IMR-90 (cell line): ENCODE measurements around the gene ETS1. TPM values are rescaled to one million over a fixed set of nuclear protein-coding genes. Genes with fewer than 3 reads are reported as not detected.

Experiments
- ATAC-seq: fragments of 200-7000 bp; cut with Tn5 transposase; 2 replicates; pipeline ENCODE4 v1.9.1; 2020; ENCODE audit warnings: low read depth, mild to moderate bottlenecking, moderate library complexity
- BruUV-seq: library from RNA; stranded (reverse); fragments of 400-500 nt; replicated peaks from 2 replicates; lab custom pipeline; 2021; lab: Mats Ljungman, UMichigan
- CTCF ChIA-PET: fragments of 300-600 bp; formaldehyde crosslinking; extraction: SDS; loops from one replicate; lab custom pipeline; 2021; ENCODE audit warnings: antibody characterized with exemption; lab: Yijun Ruan, JAX
- POLR2A ChIA-PET: fragments of 300-600 bp; sonication (Branson Sonifier 250); formaldehyde crosslinking; loops from one replicate; lab custom pipeline; 2022; ENCODE audit warnings: antibody characterized with exemption; ENCODE audit not compliant: unreplicated experiment; lab: Charles Lee
- DNase-seq: peaks from one replicate; pipeline ENCODE4 v3.0.0; 2013
- H2AFZ ChIP-seq: replicated peaks from 2 replicates; pipeline ENCODE3; 2013; ENCODE audit warnings: low read length, mild to moderate bottlenecking; ENCODE audit not compliant: poor library complexity
- H2AK5ac ChIP-seq: 2 replicates; pipeline ENCODE4 v1.6.1; 2013; ENCODE audit warnings: low read depth, low read length, inconsistent platforms
- H2AK9ac ChIP-seq: replicated peaks from 2 replicates; pipeline ENCODE3; 2013; ENCODE audit warnings: mild to moderate bottlenecking, low read depth, low read length, moderate library complexity; ENCODE audit not compliant: poor library complexity
- H2BK120ac ChIP-seq: 2 replicates; pipeline ENCODE4 v1.6.1; 2013; ENCODE audit warnings: low read depth, low read length, inconsistent platforms
- H2BK15ac ChIP-seq: 3 replicates; pipeline ENCODE4 v1.6.1; 2013; ENCODE audit warnings: low read depth, low read length, inconsistent platforms
- H2BK20ac ChIP-seq: 2 replicates; pipeline ENCODE4 v1.6.1; 2013; ENCODE audit warnings: low read depth, mild to moderate bottlenecking, inconsistent platforms, low read length, moderate library complexity
- H2BK5ac ChIP-seq: 2 replicates; pipeline ENCODE4 v1.6.1; 2013; ENCODE audit warnings: mild to moderate bottlenecking, low read depth, low read length, inconsistent platforms; ENCODE audit not compliant: poor library complexity, severe bottlenecking
- H3K14ac ChIP-seq: replicated peaks from 2 replicates; pipeline ENCODE4 v1.6.1; 2013; ENCODE audit warnings: low read depth, low read length, inconsistent platforms
- H3K18ac ChIP-seq: 2 replicates; pipeline ENCODE4 v1.6.1; 2013; ENCODE audit warnings: low read depth, low read length, control low read depth
- H3K23ac ChIP-seq: 2 replicates; pipeline ENCODE4 v1.6.1; 2013; ENCODE audit warnings: low read depth, low read length, inconsistent platforms
- H3K27ac ChIP-seq: 2 replicates; pipeline ENCODE4 v1.5.1; 2013; ENCODE audit warnings: mild to moderate bottlenecking, control low read depth, low read length; ENCODE audit not compliant: insufficient read depth
- H3K27me3 ChIP-seq: 2 replicates; pipeline ENCODE4 v1.6.1; 2013; ENCODE audit warnings: low read length; ENCODE audit not compliant: control insufficient read depth, insufficient read depth
- H3K36me3 ChIP-seq: 2 replicates; pipeline ENCODE4 v1.6.1; 2013; ENCODE audit warnings: low read length, mixed read lengths; ENCODE audit not compliant: control insufficient read depth, insufficient read depth
- H3K4ac ChIP-seq: 2 replicates; pipeline ENCODE4 v1.6.1; 2013; ENCODE audit warnings: low read depth, low read length, inconsistent platforms
- H3K4me1 ChIP-seq: 2 replicates; pipeline ENCODE4 v1.6.1; 2013; ENCODE audit warnings: low read length, mixed read lengths; ENCODE audit not compliant: control insufficient read depth, insufficient read depth
- H3K4me2 ChIP-seq: 2 replicates; pipeline ENCODE4 v1.6.1; 2013; ENCODE audit warnings: low read depth, mild to moderate bottlenecking, control low read depth, low read length, moderate library complexity
- H3K4me3 ChIP-seq: 2 replicates; pipeline ENCODE4 v1.5.1; 2013; ENCODE audit warnings: low read depth, mild to moderate bottlenecking, control low read depth, low read length, moderate library complexity; ENCODE audit not compliant: insufficient read depth
- H3K56ac ChIP-seq: 2 replicates; pipeline ENCODE4 v1.6.1; 2013; ENCODE audit warnings: low read length, inconsistent platforms; ENCODE audit not compliant: insufficient read depth; ENCODE audit errors: extremely low read depth
- H3K79me1 ChIP-seq, 2 experiments: 2 replicates each; pipeline ENCODE4 v1.6.1; 2013; ENCODE audit warnings: low read length in 2 of 2, inconsistent platforms in 1 of 2, low read depth in 1 of 2
- H3K9ac ChIP-seq: 2 replicates; pipeline ENCODE4 v1.6.1; 2013; ENCODE audit warnings: low read depth, low read length, control low read depth
- H3K9me1 ChIP-seq: 2 replicates; pipeline ENCODE4 v1.6.1; 2013; ENCODE audit warnings: low read length, inconsistent platforms; ENCODE audit not compliant: insufficient read depth
- H3K9me3 ChIP-seq: 2 replicates; pipeline ENCODE4 v1.6.1; 2013; ENCODE audit warnings: low read length; ENCODE audit not compliant: control insufficient read depth, insufficient read depth
- H4K20me1 ChIP-seq: 2 replicates; pipeline ENCODE4 v1.6.1; 2013; ENCODE audit warnings: low read length, inconsistent platforms; ENCODE audit not compliant: insufficient read depth
- H4K5ac ChIP-seq: 2 replicates; pipeline ENCODE4 v1.6.1; 2013; ENCODE audit warnings: mild to moderate bottlenecking, low read depth, low read length, control low read depth
- H4K8ac ChIP-seq, 2 experiments: 2 replicates each; pipeline ENCODE4 v1.6.1; 2013; ENCODE audit warnings: low read depth in 2 of 2, low read length in 2 of 2, control low read depth in 1 of 2, inconsistent platforms in 1 of 2
- H4K91ac ChIP-seq: 2 replicates; pipeline ENCODE4 v1.6.1; 2013; ENCODE audit warnings: low read depth, low read length, inconsistent platforms; ENCODE audit not compliant: insufficient read depth
- BHLHE40 ChIP-seq: fragments of 150-350 bp; IDR thresholded peaks from 2 replicates; pipeline ENCODE4 v1.6.1; 2016; ENCODE audit warnings: mild to moderate bottlenecking, low read depth, low read length
- CHD1 ChIP-seq: IDR thresholded peaks from 2 replicates; pipeline ENCODE4 v1.6.1; 2012; ENCODE audit warnings: low read depth, low read length, improper control_type of control experiment
- ELK1 ChIP-seq: fragments of 150-350 bp; IDR thresholded peaks from 2 replicates; pipeline ENCODE4 v1.6.1; 2016; ENCODE audit warnings: low read depth, mild to moderate bottlenecking, low read length, moderate library complexity, borderline replicate concordance
- MAFK ChIP-seq: IDR thresholded peaks from 2 replicates; pipeline ENCODE4 v1.6.1; 2012; ENCODE audit warnings: low read depth, low read length, improper control_type of control experiment
- POLR2A ChIP-seq: IDR thresholded peaks from 2 replicates; pipeline ENCODE4 v1.6.1; 2012; ENCODE audit warnings: mild to moderate bottlenecking, low read depth, low read length
- RAD21 ChIP-seq: IDR thresholded peaks from 2 replicates; pipeline ENCODE4 v1.6.1; 2012; ENCODE audit warnings: low read length, improper control_type of control experiment
- USF2 ChIP-seq: fragments of 150-350 bp; IDR thresholded peaks from 2 replicates; pipeline ENCODE4 v1.6.1; 2017; ENCODE audit warnings: mild to moderate bottlenecking, antibody characterized with exemption, low read length, low read depth
- WGBS, 2 experiments: methylation state at CpG; one replicate each; pipeline versions ENCODE4 v1.1.5 to v1.1.7; 2013; ENCODE audit warnings: missing lambda C conversion rate in 2 of 2; ENCODE audit not compliant: insufficient read length in 1 of 2; ENCODE audit errors: extremely low coverage in 2 of 2; 5-methylcytosine and 5-hydroxymethylcytosine counted together
- dilution Hi-C: fragments of 300-500 bp; cut with HindIII; formaldehyde crosslinking; loops from one replicate; pipeline ENCODE4 v1.14.3; 2018; ENCODE audit warnings: low sequenced_read_pairs; ENCODE audit not compliant: unreplicated experiment
- in situ Hi-C: fragments of 300-500 bp; cut with MboI; formaldehyde crosslinking; loops from 3 replicates; pipeline ENCODE4 v1.14.3; 2019; ENCODE audit warnings: low sequenced_read_pairs, inconsistent platforms, mixed read lengths
- intact Hi-C: fragments of 100-400 bp; cut with micrococcal nuclease; formaldehyde crosslinking; loops from 2 replicates; pipeline ENCODE4 v1.10.0; 2022
- polyA plus RNA-seq, 3 experiments: library from polyadenylated mRNA; depleted of rRNA; stranded (reverse); fragments of >200 nt; gene quantifications; 2 replicates each; pipeline ENCODE4 v1.2.3, GENCODE V29; 2012; ENCODE audit warnings: low replicate concordance in 1 of 3
- total RNA-seq: library from RNA; depleted of rRNA; stranded (reverse); fragments of >200 nt; gene quantifications from 2 replicates; pipeline ENCODE4 v1.2.3, GENCODE V29; 2012

ETS1 gene
- total and polyA plus RNA-seq, 2 of the 4 experiments (the other 2 are of a cell fraction) = 41.2 to 56.3 TPM

DNA sequence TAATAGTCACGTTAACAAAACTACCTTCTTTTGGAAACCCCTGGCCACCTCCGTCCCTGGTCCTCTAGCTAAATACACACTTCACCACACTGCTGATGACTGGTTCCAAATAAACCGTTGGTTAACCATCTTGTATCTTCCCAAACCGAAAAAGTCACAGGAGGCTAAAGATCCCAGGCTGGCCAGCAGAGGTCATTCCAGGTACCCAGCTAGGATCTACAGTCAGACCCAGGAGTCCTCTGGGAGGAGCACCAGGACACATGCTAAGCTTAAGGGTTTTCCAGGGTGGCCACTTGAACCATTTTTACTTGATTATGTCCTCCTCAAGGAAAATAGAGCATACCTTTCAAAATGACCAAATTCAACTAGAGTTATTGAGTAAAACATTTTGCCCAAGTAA, 103.2 kb downstream of the ETS1 start:
- H2AFZ ChIP-seq = no peak overlapping the region
- no peak overlapping the region for H4K8ac ChIP-seq
- H2AK9ac ChIP-seq = no peak overlapping the region
- H3K23ac ChIP-seq = no peak overlapping the region
- no peak overlapping the region for H2BK5ac ChIP-seq
- H2AK5ac ChIP-seq = no peak overlapping the region
- H2BK20ac ChIP-seq = no peak overlapping the region
- no TSS peak for BruUV-seq
- H2BK15ac ChIP-seq = no peak overlapping the region
- intact Hi-C loops = no loop called here
- H4K20me1 ChIP-seq = peaks cover 39% of the 10 kb centered on the region
- H3K36me3 ChIP-seq = peaks cover 46% of the 10 kb centered on the region
- no peak overlapping the region for H4K5ac ChIP-seq
- H3K79me1 ChIP-seq = peaks cover 56 to 92% of the 10 kb centered on the region in 2 experiments
- no peak overlapping the region for H3K14ac ChIP-seq
- H3K9me3 ChIP-seq = no peaks in the 10 kb centered on the region
- peaks cover 35% of the 10 kb centered on the region for H3K9me1 ChIP-seq
- DNase-seq (no peak), ATAC-seq (no peak)
- no peaks in the 10 kb centered on the region for H3K27me3 ChIP-seq
- H3K4me1 ChIP-seq = peaks cover 27% of the 10 kb centered on the region
- dilution Hi-C loops = no loop called here
- H3K4me2 ChIP-seq = no peak overlapping the region
- no peak overlapping the region for H3K27ac ChIP-seq
- no peak overlapping the region for H3K56ac ChIP-seq
- 100% methylated on average over 2 of the region's 4 CpGs; no CpG with 5 or more reads in 1 of the 2 experiments for WGBS, 2 experiments
- no peak overlapping the region for H3K4me3 ChIP-seq
- H2BK120ac ChIP-seq = no peak overlapping the region
- no peak overlapping the region for H4K91ac ChIP-seq
- CTCF ChIA-PET = interaction anchor here (1.1 kb wide), 1 partner anchor 146 kb away, joined by 3 read pairs; no protein-coding TSS in a partner anchor
- no peak overlapping the region for H3K18ac ChIP-seq
- no peak for TF ChIP-seq ELK1
- TF ChIP-seq RAD21 = no peak
- TF ChIP-seq CHD1 = no peak
- TF ChIP-seq BHLHE40 = no peak
- TF ChIP-seq USF2 = no peak
- TF ChIP-seq MAFK = no peak
- TF ChIP-seq POLR2A = no peak
- in situ Hi-C loops = no loop called here
- POLR2A ChIA-PET = no interaction called here
- H3K9ac ChIP-seq = no peak overlapping the region
- no peak overlapping the region for H3K4ac ChIP-seq
